CD4-positive, alpha-beta memory T cell (primary cell): ENCODE results near the gene FAM43A. TPM values are rescaled to one million over a fixed set of nuclear protein-coding genes. Genes with fewer than 3 reads are reported as not detected.

Experiments
- CTCF ChIA-PET: fragments of 350-600 bp; sonication (Branson Sonifier 250); formaldehyde crosslinking; loops from one replicate; lab custom pipeline; 2021; ENCODE audit warnings: inconsistent platforms; ENCODE audit not compliant: partially characterized antibody; lab: Charles Lee
- POLR2A ChIA-PET: fragments of 350-600 bp; sonication (Branson Sonifier 250); formaldehyde crosslinking; loops from one replicate; lab custom pipeline; 2021; ENCODE audit not compliant: partially characterized antibody; lab: Charles Lee
- DNase-seq, 5 donors: peaks; one replicate each; pipeline versions ENCODE4 v3.0.0 to v3.0.0-alpha.2; 2020 to 2022; ENCODE audit warnings: mixed read lengths in 1 of 5
- H3K27ac ChIP-seq: one replicate; pipeline ENCODE4 v1.7.0; 2013; ENCODE audit warnings: low read depth, low read length
- H3K27me3 ChIP-seq: 2 replicates; pipeline ENCODE4 v1.7.0; 2013; ENCODE audit warnings: mild to moderate bottlenecking, low read length, moderate library complexity; ENCODE audit not compliant: insufficient read depth
- H3K36me3 ChIP-seq: 2 replicates; pipeline ENCODE4 v1.7.0; 2013; ENCODE audit warnings: mild to moderate bottlenecking, low read length, moderate library complexity; ENCODE audit not compliant: insufficient read depth
- H3K4me1 ChIP-seq: 2 replicates; pipeline ENCODE4 v1.7.0; 2013; ENCODE audit warnings: mild to moderate bottlenecking, low read length, moderate library complexity; ENCODE audit not compliant: insufficient read depth
- H3K4me3 ChIP-seq, 2 donors: one replicate each; pipeline ENCODE4 v1.7.0; 2013; ENCODE audit warnings: low read length in 2 of 2, mild to moderate bottlenecking in 1 of 2
- H3K9me3 ChIP-seq, 2 donors: one replicate each; pipeline ENCODE4 v1.7.0; 2013; ENCODE audit warnings: low read length in 2 of 2, control low read depth in 1 of 2; ENCODE audit not compliant: control insufficient read depth in 1 of 2
- H3K27ac Mint-ChIP-seq, 7 donors: one replicate each; pipeline ENCODE4 v1.8.0; 2020 to 2021; ENCODE audit warnings: mixed read lengths in 7 of 7, mild to moderate bottlenecking in 6 of 7, inconsistent platforms in 3 of 7, moderate library complexity in 3 of 7
- H3K27me3 Mint-ChIP-seq, 2 donors: one replicate each; pipeline ENCODE4 v1.8.0; 2020 to 2021; ENCODE audit warnings: mixed read lengths in 2 of 2
- H3K36me3 Mint-ChIP-seq, 2 donors: one replicate each; pipeline ENCODE4 v1.8.0; 2020 to 2021; ENCODE audit warnings: mixed read lengths in 2 of 2, inconsistent platforms in 1 of 2, mild to moderate bottlenecking in 1 of 2
- H3K4me1 Mint-ChIP-seq, 4 donors: one replicate each; pipeline ENCODE4 v1.8.0; 2020 to 2021; ENCODE audit warnings: mixed read lengths in 4 of 4, mild to moderate bottlenecking in 1 of 4
- H3K4me3 Mint-ChIP-seq, 8 donors: one replicate each; pipeline ENCODE4 v1.8.0; 2020 to 2021; ENCODE audit warnings: mixed read lengths in 8 of 8, mild to moderate bottlenecking in 7 of 8, moderate library complexity in 6 of 8, inconsistent platforms in 3 of 8
- H3K9me3 Mint-ChIP-seq, 8 donors: one replicate each; pipeline ENCODE4 v1.8.0; 2020 to 2021; ENCODE audit warnings: mixed read lengths in 8 of 8, mild to moderate bottlenecking in 5 of 8, inconsistent platforms in 3 of 8, moderate library complexity in 1 of 8
- intact Hi-C: fragments of 100-400 bp; cut with micrococcal nuclease; formaldehyde crosslinking; loops from one replicate; pipeline ENCODE4 v1.15.1; 2023
- polyA plus RNA-seq, 2 donors: library from polyadenylated mRNA; unstranded; fragments of 300-500 nt; fragmentation: Illumina TruSeq; gene quantifications; one replicate each; pipeline ENCODE4 v1.2.3, GENCODE V29; 2021
- total RNA-seq, 2 experiments: library from RNA; stranded (reverse); gene quantifications; one replicate each; pipeline ENCODE4 v1.2.3, GENCODE V29; 2021

The FAM43A gene
- total and polyA plus RNA-seq, 4 experiments from 2014 or later: 0.34 to 9.9 (median 7.7) TPM

GRCh38 chr3:194727435-194728128 lies 41.9 kb downstream of the FAM43A start:
- H3K27ac Mint-ChIP-seq: no peak overlapping the region
- CTCF ChIA-PET: interaction anchor here (0.9 kb wide), 1 partner anchor 379 kb away, joined by 3 read pairs; no protein-coding TSS in a partner anchor
- no peak overlapping the region for H3K4me3 ChIP-seq

GRCh38 chr3:194728986-194729385 lies 43.3 kb downstream of the FAM43A start:
- H3K9me3 ChIP-seq: no peaks in the 10 kb centered on the region
- H3K27me3 ChIP-seq: peaks cover 5% of the 10 kb centered on the region
- intact Hi-C loops: no loop called here
- H3K4me1 ChIP-seq: no peaks in the 10 kb centered on the region
- H3K27ac ChIP-seq: no peak overlapping the region
- CTCF ChIA-PET: no interaction called here
- no peaks in the 10 kb centered on the region for H3K9me3 Mint-ChIP-seq
- no peak for DNase-seq
- no peaks in the 10 kb centered on the region for H3K36me3 ChIP-seq
- H3K4me3 Mint-ChIP-seq: no peak overlapping the region
- no peaks in the 10 kb centered on the region for H3K36me3 Mint-ChIP-seq
- no peak overlapping the region for H3K4me3 ChIP-seq
- H3K4me1 Mint-ChIP-seq: peaks cover 0 to 4% (median under 1%) of the 10 kb centered on the region in 4 donors
- POLR2A ChIA-PET: no interaction called here
- peaks cover 15 to 22% of the 10 kb centered on the region in 2 donors for H3K27me3 Mint-ChIP-seq
- H3K27ac Mint-ChIP-seq: no peak overlapping the region

More at GRCh38 chr3:194727435-194728128, 41.9 kb downstream of the FAM43A start:
- H3K36me3 ChIP-seq: no peaks in the 10 kb centered on the region
- POLR2A ChIA-PET: no interaction called here
- no peak overlapping the region for H3K4me3 Mint-ChIP-seq
- no peaks in the 10 kb centered on the region for H3K9me3 ChIP-seq
- H3K4me1 ChIP-seq: no peaks in the 10 kb centered on the region
- DNase-seq: no peak
- no peaks in the 10 kb centered on the region for H3K36me3 Mint-ChIP-seq
- H3K9me3 Mint-ChIP-seq: no peaks in the 10 kb centered on the region
- no peak overlapping the region for H3K27ac ChIP-seq
- peaks cover 0 to 4% (median under 1%) of the 10 kb centered on the region in 4 donors for H3K4me1 Mint-ChIP-seq
- H3K27me3 Mint-ChIP-seq: peaks cover 11 to 18% of the 10 kb centered on the region in 2 donors
- peaks cover 5% of the 10 kb centered on the region for H3K27me3 ChIP-seq
- intact Hi-C loops: no loop called here

GRCh38 chr3:194730365-194730764 lies 44.7 kb downstream of the FAM43A start:
- H3K9me3 Mint-ChIP-seq: peaks cover 0 to 3% (median under 1%) of the 10 kb centered on the region in 8 donors
- Histone ChIP-seq H3K27me3 (peaks cover 5% of the 10 kb centered on the region), H3K36me3 (no peaks in the 10 kb centered on the region), H3K4me3 (no peak overlapping the region), H3K27ac (no peak overlapping the region), H3K4me1 (no peaks in the 10 kb centered on the region), H3K9me3 (no peaks in the 10 kb centered on the region)
- H3K27ac Mint-ChIP-seq: no peak overlapping the region
- no peak overlapping the region for H3K4me3 Mint-ChIP-seq
- peaks cover 19 to 26% of the 10 kb centered on the region in 2 donors for H3K27me3 Mint-ChIP-seq
- no peaks in the 10 kb centered on the region for H3K36me3 Mint-ChIP-seq
- ChIA-PET CTCF (no interaction called here), POLR2A (no interaction called here)
- peaks cover 0 to 4% (median under 1%) of the 10 kb centered on the region in 4 donors for H3K4me1 Mint-ChIP-seq
- intact Hi-C loops: no loop called here
- DNase-seq: no peak

- intact Hi-C loops: no loop called here
- Histone ChIP-seq H3K4me1 (no peaks in the 10 kb centered on the region), H3K9me3 (no peaks in the 10 kb centered on the region), H3K4me3 (no peak overlapping the region), H3K27me3 (peaks cover 5% of the 10 kb centered on the region), H3K36me3 (no peaks in the 10 kb centered on the region), H3K27ac (no peak overlapping the region)
- no peak overlapping the region for H3K4me3 Mint-ChIP-seq
- H3K27me3 Mint-ChIP-seq: peaks cover 17 to 26% of the 10 kb centered on the region in 2 donors
- H3K9me3 Mint-ChIP-seq: peaks cover 0 to 3% (median 1%) of the 10 kb centered on the region in 8 donors
- ChIA-PET POLR2A (no interaction called here), CTCF (no interaction called here)
- H3K36me3 Mint-ChIP-seq: no peaks in the 10 kb centered on the region
- DNase-seq: no peak
- H3K4me1 Mint-ChIP-seq: peaks cover 0 to 1% (median 0%) of the 10 kb centered on the region in 4 donors
- no peak overlapping the region for H3K27ac Mint-ChIP-seq
Measured at GRCh38 chr3:194731506-194732073, 45.9 kb downstream of the FAM43A start.

GRCh38 chr3:194732617-194733016 lies 46.9 kb downstream of the FAM43A start:
- Mint-ChIP-seq H3K36me3 (no peaks in the 10 kb centered on the region), H3K4me1 (no peaks in the 10 kb centered on the region), H3K27me3 (peaks cover 15 to 26% of the 10 kb centered on the region in 2 donors), H3K27ac (no peak overlapping the region), H3K4me3 (no peak overlapping the region), H3K9me3 (peaks cover 0 to 3% (median 1%) of the 10 kb centered on the region in 8 donors)
- POLR2A ChIA-PET: no interaction called here
- Histone ChIP-seq H3K27ac (no peak overlapping the region), H3K4me3 (no peak overlapping the region), H3K36me3 (no peaks in the 10 kb centered on the region), H3K9me3 (no peaks in the 10 kb centered on the region), H3K4me1 (no peaks in the 10 kb centered on the region), H3K27me3 (peaks cover 5% of the 10 kb centered on the region)
- CTCF ChIA-PET: no interaction called here
- intact Hi-C loops: no loop called here
- no peak for DNase-seq

- Histone ChIP-seq H3K27me3 (no peaks in the 10 kb centered on the region), H3K27ac (no peak overlapping the region), H3K9me3 (no peaks in the 10 kb centered on the region), H3K4me1 (no peaks in the 10 kb centered on the region), H3K36me3 (no peaks in the 10 kb centered on the region), H3K4me3 (no peak overlapping the region)
- H3K9me3 Mint-ChIP-seq: peaks cover 0 to 3% (median 1%) of the 10 kb centered on the region in 8 donors
- H3K36me3 Mint-ChIP-seq: no peaks in the 10 kb centered on the region
- ChIA-PET CTCF (no interaction called here), POLR2A (no interaction called here)
- no peak for DNase-seq
- no peak overlapping the region for H3K4me3 Mint-ChIP-seq
- intact Hi-C loops: no loop called here
- H3K27ac Mint-ChIP-seq: no peak overlapping the region
- H3K4me1 Mint-ChIP-seq: no peaks in the 10 kb centered on the region
- H3K27me3 Mint-ChIP-seq: peaks cover 25 to 37% of the 10 kb centered on the region in 2 donors
Measured at GRCh38 chr3:194736277-194736895, 50.7 kb downstream of the FAM43A start.

GRCh38 chr3:194736896-194737600 lies 51.4 kb downstream of the FAM43A start:
- Histone ChIP-seq H3K4me3 (no peak overlapping the region), H3K36me3 (no peaks in the 10 kb centered on the region), H3K4me1 (no peaks in the 10 kb centered on the region), H3K27ac (no peak overlapping the region), H3K27me3 (no peaks in the 10 kb centered on the region), H3K9me3 (no peaks in the 10 kb centered on the region)
- DNase-seq: no peak
- intact Hi-C loops: no loop called here
- no peaks in the 10 kb centered on the region for H3K36me3 Mint-ChIP-seq
- no peak overlapping the region for H3K4me3 Mint-ChIP-seq
- H3K9me3 Mint-ChIP-seq: peaks cover 0 to 3% (median 1%) of the 10 kb centered on the region in 8 donors
- POLR2A ChIA-PET: no interaction called here
- CTCF ChIA-PET: no interaction called here
- H3K27ac Mint-ChIP-seq: no peak overlapping the region
- no peaks in the 10 kb centered on the region for H3K4me1 Mint-ChIP-seq
- H3K27me3 Mint-ChIP-seq: peaks cover 27 to 37% of the 10 kb centered on the region in 2 donors
